HG03108 (cell line): ENCODE measurements around the gene VTI1A.

Experiments used
- ATAC-seq: cut with Tn5 transposase; IDR thresholded peaks from one replicate; pipeline ENCODE4 v1.9.1; 2021; ENCODE audit warnings: moderate library complexity; ENCODE audit not compliant: unreplicated experiment

The VTI1A gene

GRCh38 chr10:112775381-112775780 is 328.4 kb downstream of the VTI1A start:
- ATAC-seq: no peak

DNA sequence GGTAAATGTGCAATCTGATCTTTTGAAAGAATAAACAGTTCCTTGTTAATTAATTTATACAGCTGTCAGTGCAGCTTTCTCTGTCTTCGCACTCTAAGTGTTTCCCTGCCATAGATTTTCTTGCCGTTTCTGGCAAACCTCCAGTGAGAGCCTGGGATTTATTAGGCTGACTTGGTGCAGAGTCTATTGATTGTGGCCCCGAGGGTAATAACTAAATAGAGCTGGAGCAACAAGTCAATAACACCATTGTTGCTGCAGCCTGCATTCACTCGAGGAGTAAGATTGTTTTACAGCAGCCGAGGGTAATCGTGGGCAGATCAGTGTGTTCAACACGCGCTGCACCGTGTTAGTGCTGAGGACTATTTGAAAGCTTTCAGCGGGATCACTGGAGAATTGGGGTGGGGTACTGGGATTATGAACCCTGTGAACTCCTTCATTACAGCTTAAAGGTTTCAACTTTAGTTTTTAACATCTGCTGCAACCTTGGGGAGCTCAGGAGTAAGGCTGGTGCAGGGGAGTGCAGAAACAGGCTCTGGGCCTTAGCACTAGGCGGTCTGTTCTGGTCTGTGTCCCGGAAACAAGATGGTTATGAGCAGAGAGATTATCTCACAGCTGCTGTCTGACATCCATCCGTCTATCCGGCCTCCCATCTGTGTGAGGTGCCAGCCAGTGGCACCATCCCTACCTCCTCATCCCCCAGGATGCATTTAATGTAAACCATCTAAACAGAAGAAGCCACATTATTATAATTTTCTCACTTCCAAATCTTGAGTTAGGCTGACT is 329.1 kb downstream of the VTI1A start:
- ATAC-seq: no peak

- ATAC-seq: no peak
Observed at GRCh38 chr10:112778579-112778978, 331.6 kb downstream of the VTI1A start.

DNA sequence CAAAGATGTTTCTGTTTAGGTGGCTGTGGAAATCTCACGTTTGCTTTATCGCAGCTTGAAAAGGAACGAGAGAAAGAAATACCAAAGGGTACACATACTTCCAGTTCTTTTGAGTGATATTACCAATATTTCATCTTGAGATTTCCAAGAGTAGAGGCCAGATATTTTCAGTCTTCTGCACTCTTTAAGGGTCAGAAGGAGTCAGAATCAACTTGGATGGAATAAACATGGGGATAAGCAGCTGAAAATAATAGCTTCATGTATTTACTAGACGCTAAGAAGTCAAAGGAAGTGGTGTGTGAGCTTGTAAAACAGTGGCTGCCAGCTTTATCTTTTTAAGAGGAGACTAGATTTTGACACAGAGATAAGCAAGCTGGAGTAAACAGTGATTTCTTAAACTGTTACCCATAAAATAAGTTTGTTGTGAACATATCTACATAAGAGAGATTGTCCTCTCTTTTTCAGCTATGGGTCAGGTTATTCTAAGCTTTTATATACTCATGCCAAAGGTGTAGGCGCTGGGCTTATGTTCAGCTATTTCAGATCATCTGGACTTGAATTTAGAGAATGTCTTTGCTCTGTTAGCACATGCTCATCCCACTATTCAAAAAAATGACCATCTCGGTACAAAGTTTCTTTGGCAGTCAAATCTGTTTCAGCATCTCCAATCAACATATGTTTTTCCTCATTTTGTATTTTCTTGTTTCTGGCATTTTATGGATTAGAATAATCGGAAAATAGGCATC is 332.2 kb downstream of the VTI1A start:
- ATAC-seq: no peak

DNA sequence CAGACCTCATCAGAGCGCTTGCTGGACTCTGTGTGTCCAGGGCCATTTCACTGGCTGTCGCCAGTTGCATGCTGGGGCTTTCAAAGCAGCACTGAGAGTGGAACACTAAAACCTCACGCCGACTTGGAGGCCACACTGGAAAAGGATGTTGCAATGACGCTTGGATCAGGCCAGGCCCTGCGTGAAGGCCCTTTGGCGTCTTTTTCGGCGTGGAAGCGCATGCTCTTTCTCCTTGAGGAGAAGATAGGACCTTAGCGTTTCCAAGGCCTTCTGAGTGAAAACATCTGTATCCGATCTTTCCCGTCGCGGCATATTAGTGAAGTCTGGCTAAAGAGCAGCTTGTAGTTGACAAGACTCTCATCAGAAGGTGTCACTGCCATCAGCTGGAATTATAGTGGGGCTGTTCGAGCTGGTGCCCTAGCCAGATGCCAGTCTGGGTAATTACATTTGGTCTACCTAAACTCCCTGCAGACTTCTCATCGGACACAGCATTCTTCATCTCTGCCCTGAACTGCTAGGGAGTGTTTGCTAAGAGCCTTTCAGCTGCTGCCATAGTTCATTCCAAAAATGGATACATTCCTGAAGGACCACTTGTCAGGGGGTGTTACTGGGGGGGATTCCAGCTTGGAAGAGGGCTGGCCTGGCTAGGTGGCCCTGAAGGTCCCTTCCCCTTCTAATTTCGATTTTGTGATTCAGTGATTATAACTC is 335.3 kb downstream of the VTI1A start:
- no peak for ATAC-seq

GRCh38 chr10:112783351-112784021 is 336.5 kb downstream of the VTI1A start:
- no peak for ATAC-seq

- no peak for ATAC-seq
Observed at GRCh38 chr10:112784022-112784461, 337.0 kb downstream of the VTI1A start.

DNA sequence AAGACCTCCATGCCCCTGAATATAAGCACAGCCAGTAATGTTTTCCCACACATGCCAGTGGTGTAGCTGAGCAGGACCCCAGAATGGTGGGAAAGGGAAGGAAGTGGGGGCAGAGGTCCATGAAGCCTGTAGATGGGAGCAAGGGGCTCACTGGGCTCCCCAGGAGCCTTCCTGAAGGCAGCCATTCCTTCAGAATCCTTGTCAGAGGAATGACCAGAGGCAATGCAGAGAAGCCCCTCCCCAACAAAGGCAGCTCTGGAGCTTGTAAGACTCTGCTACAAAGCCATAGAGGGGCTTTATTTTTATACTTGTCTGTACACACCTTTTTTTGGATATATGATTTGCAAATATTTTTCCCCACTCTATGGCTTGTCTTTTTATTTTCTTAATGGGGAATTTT is 338.1 kb downstream of the VTI1A start:
- ATAC-seq: no peak

DNA sequence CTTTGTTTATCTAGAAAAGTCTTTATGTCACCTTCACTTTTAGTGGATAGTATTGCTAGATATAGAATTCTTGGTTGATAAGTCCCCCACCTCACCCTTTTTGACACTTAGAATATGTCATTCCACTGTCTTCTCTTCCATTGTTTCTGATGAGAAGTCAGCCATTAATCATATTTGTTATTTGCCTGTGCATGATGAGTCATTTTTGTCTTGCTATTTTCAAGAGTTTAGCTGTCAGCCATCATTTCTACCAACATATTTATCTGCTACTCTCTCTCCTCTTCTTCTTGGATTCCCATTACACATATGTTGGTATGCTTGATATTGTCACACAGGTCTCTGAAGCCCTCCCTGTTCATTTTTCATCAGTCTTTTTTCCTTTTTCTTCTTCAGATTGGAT is 342.2 kb downstream of the VTI1A start:
- ATAC-seq: no peak

GRCh38 chr10:112790030-112790429 is 343.0 kb downstream of the VTI1A start:
- ATAC-seq: no peak

- no peak for ATAC-seq
Observed at GRCh38 chr10:112790921-112791320, 343.9 kb downstream of the VTI1A start.

GRCh38 chr10:112791447-112791846 is 344.4 kb downstream of the VTI1A start:
- ATAC-seq: no peak

DNA sequence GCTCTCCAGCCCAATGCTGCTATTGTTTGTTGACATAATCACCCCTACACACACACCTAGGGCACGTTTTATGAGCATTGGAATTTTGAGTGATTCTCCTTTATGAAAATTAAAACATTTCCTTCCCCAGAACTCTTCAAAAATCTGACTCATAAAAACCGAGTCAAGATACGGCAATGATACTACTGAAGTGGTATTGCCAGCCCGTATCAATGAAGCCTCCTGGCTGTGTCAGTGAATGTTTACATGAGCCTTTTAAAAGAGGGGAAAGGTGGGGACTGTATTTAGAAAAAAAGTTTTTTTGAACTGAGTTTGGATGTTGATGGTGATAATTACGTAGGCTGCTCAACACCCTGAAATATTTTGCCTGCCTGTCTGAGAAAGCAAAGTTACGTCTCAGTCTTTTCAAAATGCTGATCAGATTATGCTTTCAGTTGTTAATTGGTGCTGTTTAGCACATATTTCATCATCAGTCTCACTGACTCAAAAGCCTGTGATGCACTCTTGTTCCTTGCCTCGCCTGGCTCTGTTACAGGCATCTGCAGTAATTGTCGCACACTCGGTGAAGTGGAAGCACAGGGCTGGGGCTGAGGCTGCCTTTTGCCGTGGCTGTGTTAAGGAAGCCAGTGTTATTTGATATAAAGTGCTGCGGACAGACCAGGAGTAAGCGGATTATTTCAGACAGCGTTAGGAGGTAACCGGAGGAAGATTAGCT is 345.6 kb downstream of the VTI1A start:
- no peak for ATAC-seq

GRCh38 chr10:112793202-112793921 is 346.3 kb downstream of the VTI1A start:
- no peak for ATAC-seq

DNA sequence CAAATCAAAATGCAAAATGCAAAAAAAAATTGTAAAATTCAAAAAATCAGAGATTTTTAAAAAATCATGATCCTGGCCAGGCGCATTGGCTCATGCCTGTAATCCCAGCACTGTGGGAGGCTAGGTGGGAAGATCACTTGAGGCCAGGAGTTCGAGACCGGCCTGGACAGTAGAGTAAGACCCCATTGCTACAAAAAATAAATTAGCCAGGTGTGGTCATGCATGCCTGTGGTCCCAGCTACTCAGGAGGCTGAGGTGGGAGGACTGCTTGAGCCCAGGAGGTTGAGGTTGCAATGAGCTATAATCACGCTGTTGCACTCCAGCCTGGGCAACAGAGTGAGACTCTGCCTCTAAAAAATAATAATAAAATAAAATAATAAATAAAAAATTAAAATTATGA is 347.2 kb downstream of the VTI1A start:
- no peak for ATAC-seq

GRCh38 chr10:112795067-112795466 is 348.1 kb downstream of the VTI1A start:
- no peak for ATAC-seq

DNA sequence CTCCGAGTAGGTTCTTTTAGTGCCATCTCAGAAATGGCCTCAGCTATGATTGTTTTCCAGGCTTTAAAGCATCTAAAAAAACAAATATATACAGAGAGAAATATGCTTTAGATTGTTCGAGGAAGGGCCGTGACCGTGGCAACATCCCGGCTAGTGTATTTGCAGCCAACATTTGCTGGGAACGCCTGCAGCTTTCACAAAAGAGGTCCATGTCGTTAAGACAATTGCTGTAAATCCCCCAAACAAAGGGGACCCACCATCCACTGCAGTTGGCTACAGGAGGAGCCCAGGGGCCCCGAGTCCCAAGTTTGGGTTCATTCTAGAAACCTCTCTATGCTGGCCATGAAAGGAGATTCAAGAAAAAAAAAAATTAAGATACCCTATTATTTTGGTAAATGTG is 350.2 kb downstream of the VTI1A start:
- ATAC-seq: no peak

DNA sequence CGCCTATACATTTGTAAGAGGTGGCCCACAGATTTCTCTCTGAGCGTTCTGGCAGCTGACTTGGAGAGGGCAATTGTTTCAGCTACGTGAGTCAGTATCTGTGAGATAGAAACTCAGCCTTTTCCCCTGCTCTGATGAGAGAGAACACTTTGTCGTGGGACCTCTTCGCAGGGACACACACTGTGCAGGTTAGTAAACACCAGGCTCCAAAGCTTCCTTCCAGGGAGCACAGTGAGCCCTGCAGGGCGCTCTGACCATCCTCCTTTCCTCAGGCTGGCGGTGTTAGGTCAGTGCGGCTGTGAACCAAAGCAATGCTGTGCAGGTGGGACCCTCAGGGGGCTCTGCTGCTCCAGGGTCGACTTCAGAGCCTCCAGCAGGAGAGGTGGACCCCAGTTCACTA is 350.8 kb downstream of the VTI1A start:
- no peak for ATAC-seq

DNA sequence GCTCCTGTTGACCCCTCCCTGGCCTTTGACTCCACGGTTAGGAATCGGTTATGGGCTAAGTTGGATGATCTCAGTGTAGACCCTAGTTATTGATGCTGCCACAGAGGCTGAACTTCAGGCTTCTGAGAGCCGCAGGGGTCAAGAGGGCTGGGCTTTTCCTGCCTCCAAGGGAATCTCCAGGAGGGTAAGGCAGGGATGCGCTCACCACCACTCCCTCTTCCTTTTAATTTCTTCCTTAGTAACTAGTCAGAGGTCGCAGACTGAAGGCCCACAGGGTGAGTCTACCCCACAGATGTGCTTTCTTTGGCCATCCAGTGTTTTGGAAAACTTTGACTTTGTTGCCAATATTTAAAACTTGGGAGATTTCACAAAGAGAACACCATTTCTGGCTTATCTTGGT is 352.0 kb downstream of the VTI1A start:
- no peak for ATAC-seq
